ENCODE results near the gene LINC01488.

LINC01488 gene

DNA sequence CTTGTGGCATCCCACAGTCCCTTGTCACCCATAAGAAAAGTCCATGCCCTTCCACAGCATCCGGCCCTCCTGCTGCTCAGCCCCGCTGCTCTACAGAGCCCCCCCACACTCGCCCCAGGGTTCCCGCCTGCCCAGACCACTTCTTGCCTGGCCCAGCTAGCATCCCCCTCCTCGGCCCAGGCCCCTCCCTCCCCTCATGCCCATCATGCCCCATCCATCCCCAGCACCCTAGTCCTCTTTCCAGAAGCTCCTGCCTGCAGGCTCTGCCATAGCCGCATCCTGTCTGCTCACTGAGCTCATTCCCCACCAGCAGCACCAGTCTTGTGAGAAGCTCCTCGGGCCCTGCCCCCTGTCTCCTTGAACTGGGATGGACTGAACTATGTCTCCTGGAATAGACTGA, 54.4 kb downstream of the LINC01488 start:
- DNase-seq, result no peak

DNA sequence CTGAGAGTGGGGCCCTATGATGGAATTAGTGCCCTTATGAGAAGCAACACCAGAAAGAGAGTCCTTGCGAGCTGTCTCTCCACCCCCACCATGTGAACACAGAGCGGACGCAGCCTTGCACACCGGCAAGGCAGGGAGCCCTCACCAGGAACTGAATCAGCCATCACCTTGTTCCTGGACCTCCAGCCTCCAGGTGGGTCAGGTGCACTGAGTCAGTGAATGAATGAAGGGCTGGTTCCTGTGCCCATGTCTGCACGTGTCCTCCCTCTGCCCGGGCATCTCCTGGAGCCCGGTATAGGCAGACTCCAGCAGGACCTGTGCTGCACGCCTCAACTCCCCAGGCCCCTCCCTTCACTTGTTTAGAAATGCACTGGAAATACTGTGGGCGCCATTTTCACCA, 54.9 kb downstream of the LINC01488 start:
- no peak for DNase-seq

DNA sequence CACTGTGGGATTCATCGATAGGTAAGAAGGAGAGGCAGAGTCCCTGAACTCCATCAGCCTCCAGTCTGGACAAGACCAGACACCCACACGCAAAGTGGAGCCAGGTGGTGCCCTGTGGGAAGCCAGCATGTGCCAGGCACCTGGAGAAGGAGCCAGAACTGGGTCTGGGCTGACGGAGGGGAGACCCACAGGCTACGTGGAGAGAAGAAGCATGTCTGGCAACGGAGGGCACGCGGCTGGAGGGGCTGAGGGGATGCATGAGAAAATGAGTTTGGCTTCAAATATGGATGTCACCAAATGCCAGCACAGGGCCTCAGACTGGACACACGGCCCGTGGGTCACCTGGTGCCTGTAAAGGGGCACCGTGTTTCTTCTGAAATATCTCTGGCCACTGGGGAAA, 55.7 kb downstream of the LINC01488 start:
- no peak for DNase-seq

DNA sequence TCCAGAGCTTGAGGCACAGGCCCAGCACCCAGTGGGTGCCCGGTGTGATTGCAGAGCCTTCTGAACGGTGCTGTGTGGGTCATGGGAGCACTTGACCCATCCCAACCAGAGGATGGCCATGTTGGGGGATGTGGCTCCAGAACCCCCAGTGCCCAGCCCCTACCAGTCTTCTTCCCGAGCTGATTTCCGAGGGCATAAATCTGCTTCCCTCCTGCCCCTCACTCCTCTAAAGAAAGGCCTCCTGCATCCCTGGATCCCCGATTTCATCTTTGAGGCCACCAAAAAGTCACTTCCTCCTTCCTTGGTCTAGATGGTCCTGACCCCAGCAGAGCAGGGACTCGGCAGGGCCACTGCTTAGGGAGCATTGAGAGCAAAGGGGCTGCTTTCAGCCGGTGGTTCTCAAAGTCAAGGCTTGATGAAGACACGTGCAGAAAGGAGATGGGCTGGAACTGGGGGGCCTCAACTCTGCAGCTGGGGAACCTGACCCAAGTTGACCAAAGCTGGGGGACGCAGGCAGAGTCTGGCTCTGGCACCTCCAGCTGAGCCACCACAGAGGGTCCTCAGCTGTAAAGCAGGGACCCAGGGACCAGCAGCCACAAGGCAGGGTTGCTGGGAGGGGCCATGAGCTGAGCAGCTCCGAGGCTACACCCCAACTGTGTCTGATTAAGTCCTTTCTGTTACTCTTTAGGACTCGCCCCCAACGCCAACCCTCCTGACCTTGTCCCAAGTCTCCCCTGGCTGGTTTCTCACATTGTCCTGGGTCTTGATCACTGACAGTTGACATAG, 56.6 kb downstream of the LINC01488 start:
- DNase-seq, result no peak

DNA sequence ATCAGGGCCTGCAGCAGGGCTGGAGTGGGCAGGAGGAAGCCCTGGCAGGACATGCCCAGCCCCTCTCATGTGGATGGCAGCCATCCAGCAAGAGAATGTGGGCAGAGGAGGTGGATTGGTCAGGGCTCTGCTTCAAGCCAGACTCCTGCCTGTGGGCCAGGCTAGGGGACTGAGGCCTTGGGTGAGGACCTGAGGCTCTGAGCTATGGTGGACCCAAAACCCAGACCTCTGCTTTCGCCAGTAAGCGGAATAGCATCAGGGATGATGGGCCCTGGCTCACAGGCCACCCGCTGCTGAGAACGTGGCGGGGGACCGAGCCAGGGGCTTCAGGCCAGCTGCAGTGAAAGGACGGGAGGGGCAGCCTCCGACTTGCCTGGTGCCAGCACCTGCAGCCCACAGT, 57.4 kb downstream of the LINC01488 start:
- DNase-seq, result no peak

DNA sequence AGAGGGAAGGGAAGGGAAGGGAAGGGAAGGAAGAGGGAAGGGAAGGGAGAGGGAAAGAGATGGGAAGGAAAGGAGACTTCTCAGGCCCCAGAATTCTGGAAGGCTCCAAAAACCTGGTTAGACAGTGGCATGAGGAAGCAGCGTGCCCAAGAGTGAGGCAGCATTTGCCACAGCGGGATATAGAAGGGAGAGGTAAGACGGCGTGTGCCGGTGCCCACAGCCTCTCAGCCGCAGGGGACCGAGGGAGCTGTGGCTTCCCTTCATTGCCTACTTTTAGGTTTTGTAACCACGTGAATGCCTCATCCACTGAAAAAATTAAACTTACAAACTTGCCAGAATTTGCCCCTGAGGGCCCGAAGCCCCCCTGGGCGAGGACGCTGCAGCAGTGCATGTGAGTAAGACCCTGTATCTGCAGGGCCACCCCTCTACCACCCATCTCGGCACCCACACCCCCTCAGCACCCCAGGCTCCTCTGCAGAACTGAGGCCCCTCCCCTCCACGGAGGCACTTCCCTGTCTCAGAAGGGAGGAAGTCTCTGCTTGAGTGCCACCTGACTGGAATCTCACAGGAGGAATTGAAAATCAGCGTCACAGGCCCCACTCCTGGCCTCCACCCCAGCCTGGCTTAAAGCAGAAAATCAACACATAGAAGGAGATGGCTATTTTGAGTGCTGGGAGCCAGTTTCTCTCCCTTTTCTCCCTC, 58.1 kb downstream of the LINC01488 start:
- DNase-seq, result no peak

DNA sequence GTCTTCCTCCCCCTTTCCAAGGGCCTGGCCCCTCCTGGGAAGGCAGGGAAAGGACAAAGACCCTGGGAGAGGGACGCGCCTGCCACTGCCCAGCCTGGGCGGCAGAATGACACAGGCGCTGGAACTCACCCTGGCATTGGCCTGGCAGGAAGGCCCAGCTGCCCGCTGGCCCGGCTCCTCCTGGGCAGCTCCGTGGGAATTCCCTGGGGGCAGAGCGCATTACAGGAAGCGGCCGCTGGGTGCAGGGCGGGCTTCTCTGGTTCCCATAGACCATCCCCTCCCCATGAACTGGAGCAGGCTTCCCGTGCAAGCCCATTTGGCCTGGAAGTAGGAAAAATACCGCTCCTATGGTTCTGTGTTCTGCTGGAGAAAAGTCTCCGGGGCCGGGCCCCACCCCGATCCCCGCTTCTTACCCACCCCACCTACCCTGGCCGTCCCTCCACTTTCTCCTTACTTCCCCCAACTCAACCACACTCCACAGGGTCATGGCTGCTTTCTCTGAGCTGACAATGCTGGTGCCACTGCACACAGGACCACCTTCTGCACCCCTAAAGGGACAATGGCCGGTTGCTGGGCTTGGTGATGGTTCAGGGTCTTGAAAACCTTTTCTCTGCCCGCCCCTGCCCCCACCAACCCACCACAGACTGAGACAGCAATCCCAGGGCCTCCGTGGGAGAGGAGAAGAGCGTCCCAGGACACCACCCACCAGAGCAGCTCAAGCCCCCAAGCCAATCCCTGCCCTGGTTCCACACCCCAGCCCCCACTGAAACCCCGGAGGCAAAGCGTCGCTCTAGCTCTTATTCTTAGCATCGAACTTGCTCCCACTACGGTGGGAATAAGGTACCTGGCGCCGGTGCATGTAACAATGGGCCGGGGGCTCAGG, 58.9 kb downstream of the LINC01488 start:
- no peak for DNase-seq

DNA sequence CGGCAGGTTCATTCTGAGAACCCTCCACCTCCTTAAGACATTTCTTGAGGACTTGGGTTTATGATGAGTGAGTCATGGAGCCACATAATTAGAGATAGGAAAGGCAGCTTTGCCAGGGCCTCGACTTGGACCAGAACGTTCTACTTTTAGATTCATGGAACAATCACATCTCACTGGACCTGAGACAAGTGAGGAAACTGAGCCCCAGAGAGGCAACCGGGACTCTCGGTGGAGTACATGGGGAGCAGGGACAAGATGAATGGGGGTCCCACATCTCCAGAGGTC, 59.5 kb downstream of the LINC01488 start:
- no peak for DNase-seq

DNA sequence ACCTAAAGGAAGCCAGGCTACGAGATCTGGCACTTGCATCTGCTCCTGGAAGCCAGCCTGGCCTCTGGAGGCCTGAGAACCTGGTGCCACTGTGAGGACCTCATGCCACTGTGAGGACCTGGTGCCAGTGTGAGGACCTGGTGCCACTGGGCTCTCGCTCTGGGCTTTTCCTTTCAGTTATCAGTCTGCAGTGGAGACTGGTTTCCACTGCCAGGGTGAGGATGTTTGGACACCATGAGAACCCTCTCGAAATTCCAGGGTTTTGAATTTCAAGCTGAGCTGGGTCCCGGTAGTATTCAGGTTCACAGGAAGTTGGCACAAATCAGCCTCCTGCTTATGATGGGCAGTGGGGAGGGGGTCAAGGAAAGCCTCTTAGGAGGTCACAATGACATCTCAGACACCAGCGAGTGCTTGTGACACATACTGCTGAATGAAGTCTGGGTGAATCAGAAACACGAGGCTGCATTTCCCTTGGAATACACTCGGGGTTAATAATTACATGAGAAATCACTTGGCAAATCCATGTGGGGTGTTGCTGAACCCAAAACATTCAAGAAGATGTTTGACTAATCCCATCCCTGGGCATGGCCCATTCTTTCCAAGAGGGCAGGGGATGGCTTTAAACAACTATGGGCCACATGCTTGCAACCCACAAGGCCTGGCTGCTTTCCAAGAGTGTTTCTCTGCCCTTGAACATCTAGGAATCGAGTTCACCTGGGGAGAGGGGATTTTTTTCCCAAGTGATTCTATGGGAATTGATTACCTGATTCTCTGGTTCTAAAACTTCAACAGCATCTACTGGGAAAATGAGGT, 60.2 kb downstream of the LINC01488 start:
- DNase-seq, result no peak

DNA sequence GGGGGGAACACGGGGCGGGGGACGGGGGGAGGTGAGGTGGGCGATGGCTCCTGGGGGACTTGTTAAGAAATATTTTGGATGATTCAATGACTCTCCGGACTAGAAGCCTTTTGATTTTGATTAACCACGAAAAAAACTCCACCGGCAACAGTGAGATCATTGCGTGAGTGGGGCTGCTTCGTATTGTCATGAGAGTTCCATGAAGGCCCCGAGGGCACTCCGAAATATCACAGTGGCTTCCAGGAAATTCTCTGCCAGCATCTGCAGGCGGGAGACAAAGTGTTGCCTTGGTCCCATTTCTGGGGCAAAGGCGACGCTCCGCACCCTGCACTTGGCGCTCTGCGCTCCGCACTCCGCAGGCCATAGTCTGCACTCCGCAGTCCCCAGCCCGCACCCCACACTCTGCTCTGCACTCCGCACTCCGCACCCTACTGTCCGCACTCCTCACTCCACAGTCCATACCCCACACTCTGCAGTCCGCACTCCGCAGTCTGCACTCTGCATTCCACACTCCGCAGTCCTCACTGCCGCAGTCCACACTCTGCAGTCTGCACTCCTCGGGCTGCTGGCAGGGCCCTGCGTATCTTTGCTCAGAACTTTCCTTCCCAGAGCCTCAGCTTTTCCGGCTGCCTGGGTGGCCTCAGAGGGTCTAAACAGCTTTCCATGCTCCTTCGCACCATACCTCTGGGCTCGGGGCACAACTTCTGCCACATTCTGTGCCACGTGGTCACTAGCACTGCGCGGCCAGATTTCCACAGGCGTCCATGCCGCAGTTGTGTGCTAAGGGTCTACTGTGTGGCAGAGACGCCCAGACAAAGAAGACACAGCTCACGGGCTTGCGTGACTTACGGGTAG, 61.1 kb downstream of the LINC01488 start:
- no peak for DNase-seq

Measured in CD4-positive, alpha-beta T cell treated with Interleukin-21 for 1 hour (primary cell).